ENCODE measurements around the gene ERCC3.

ERCC3 gene

DNA sequence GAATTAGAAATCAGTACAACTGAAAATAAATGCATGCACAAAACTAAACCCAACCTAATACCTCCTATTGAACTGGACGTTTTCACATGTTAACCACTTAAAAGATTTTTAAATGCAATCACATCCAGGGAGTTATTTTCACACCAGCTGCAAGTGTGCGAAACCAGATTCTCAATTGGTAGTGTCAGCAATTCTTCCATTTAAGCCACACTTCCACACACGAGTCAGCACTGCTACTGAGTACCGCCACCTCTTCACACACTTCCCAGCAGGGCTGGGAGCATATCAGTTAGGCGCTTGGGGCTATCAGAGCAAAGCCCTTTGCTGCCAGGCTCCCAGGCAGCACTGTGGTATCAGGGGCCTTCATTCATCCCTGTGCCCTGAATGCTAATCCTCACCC is 14.2 kb downstream of the ERCC3 start:
- no peak overlapping the region for H3K27ac ChIP-seq (ENCODE audit: low read depth, low read length)
- no peaks in the 10 kb centered on the region for H3K27me3 ChIP-seq (ENCODE audit: control insufficient read depth, insufficient read depth, low read length)
- no peak overlapping the region for H3K4me3 ChIP-seq (ENCODE audit: low read depth, low read length)
- peaks cover 98% of the 10 kb centered on the region for H3K36me3 ChIP-seq (ENCODE audit: control insufficient read depth, insufficient read depth, low read length)
- peaks cover 10% of the 10 kb centered on the region for H3K9me3 ChIP-seq (ENCODE audit: control insufficient read depth, insufficient read depth, low read length)
- no peak overlapping the region for H3K9ac ChIP-seq (ENCODE audit: low read depth, low read length)
- H3K4me1 ChIP-seq (ENCODE audit: control insufficient read depth, insufficient read depth, low read length), result no peaks in the 10 kb centered on the region

DNA sequence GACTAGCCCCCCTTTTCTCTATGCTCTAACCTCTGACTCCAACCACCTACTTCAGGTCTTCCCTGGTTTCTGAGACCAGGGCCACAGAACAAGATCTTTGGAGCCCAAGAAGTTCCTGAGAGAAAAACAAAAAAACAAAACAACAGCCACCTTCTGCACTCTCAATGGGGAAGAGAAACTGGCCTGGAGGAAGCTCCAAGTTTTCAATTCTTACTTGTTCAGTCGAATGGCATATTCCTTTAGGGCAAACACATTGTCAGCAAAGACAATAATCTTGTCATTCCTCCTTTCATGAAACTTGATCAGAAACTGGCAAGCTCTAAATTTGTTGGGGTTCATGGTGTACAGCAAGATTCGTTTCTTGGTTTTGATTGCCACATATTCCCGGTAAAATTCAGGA is 15.0 kb downstream of the ERCC3 start:
- H3K9ac ChIP-seq (ENCODE audit: low read depth, low read length), result no peak overlapping the region

DNA sequence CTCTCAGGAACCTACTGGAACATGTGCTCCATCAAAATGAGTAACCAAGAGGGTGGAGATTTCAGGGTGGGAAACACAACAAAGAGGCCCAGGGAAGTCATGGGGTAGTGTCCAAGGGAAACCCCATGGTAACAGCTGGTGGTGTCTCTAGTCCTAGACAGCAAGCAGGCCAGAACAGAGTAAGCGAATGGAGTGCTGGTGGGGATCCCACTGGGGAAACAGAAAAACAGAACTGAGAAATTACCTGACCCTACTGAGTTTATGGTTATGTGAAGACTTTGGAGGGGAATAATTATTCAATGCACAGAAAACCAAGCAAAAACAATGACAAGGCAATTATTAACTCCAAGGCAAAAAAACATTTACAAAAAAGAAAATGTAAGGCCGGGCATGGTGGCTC is 16.9 kb downstream of the ERCC3 start:
- H3K36me3 ChIP-seq (ENCODE audit: control insufficient read depth, insufficient read depth, low read length), result peaks cover 93% of the 10 kb centered on the region

More for the DNA sequence above, 15.0 kb downstream of the ERCC3 start:
- Histone ChIP-seq H3K9me3 (ENCODE audit: control insufficient read depth, insufficient read depth, low read length) (peaks cover 6% of the 10 kb centered on the region), H3K27me3 (ENCODE audit: control insufficient read depth, insufficient read depth, low read length) (no peaks in the 10 kb centered on the region), H3K4me1 (ENCODE audit: control insufficient read depth, insufficient read depth, low read length) (no peaks in the 10 kb centered on the region), H3K4me3 (ENCODE audit: low read depth, low read length) (no peak overlapping the region), H3K36me3 (ENCODE audit: control insufficient read depth, insufficient read depth, low read length) (peaks cover 97% of the 10 kb centered on the region), H3K27ac (ENCODE audit: low read depth, low read length) (no peak overlapping the region)

DNA sequence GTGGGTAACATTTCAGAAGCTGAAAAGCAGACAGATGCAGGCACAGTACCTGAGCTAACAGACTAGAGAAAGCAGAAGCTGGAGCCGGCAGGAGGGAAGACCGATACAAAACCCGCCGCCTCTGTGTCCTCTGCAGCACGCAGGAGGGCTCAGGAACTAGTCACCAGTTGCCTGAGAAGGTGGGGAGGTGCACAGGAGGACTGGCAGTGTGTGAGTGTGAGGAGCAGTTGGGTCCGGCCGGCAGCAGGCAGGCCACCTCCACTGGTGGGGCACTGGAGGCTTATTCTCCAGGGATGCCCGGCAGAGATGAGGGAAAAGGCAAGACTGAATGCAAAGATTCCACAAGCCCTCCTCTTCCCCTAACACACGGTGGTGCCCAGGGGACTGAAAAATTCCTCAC is 18.2 kb downstream of the ERCC3 start:
- H3K4me3 ChIP-seq (ENCODE audit: low read depth, low read length), result no peak overlapping the region
- peaks cover 93% of the 10 kb centered on the region for H3K36me3 ChIP-seq (ENCODE audit: control insufficient read depth, insufficient read depth, low read length)
- H3K4me1 ChIP-seq (ENCODE audit: control insufficient read depth, insufficient read depth, low read length), result no peaks in the 10 kb centered on the region
- no peak overlapping the region for H3K9ac ChIP-seq (ENCODE audit: low read depth, low read length)
- no peaks in the 10 kb centered on the region for H3K9me3 ChIP-seq (ENCODE audit: control insufficient read depth, insufficient read depth, low read length)
- H3K27ac ChIP-seq (ENCODE audit: low read depth, low read length), result no peak overlapping the region
- no peaks in the 10 kb centered on the region for H3K27me3 ChIP-seq (ENCODE audit: control insufficient read depth, insufficient read depth, low read length)

More for the DNA sequence above, 16.9 kb downstream of the ERCC3 start:
- no peaks in the 10 kb centered on the region for H3K9me3 ChIP-seq (ENCODE audit: control insufficient read depth, insufficient read depth, low read length)
- no peak overlapping the region for H3K4me3 ChIP-seq (ENCODE audit: low read depth, low read length)
- H3K27me3 ChIP-seq (ENCODE audit: control insufficient read depth, insufficient read depth, low read length), result no peaks in the 10 kb centered on the region
- no peak overlapping the region for H3K9ac ChIP-seq (ENCODE audit: low read depth, low read length)
- no peaks in the 10 kb centered on the region for H3K4me1 ChIP-seq (ENCODE audit: control insufficient read depth, insufficient read depth, low read length)
- H3K27ac ChIP-seq (ENCODE audit: low read depth, low read length), result no peak overlapping the region

DNA sequence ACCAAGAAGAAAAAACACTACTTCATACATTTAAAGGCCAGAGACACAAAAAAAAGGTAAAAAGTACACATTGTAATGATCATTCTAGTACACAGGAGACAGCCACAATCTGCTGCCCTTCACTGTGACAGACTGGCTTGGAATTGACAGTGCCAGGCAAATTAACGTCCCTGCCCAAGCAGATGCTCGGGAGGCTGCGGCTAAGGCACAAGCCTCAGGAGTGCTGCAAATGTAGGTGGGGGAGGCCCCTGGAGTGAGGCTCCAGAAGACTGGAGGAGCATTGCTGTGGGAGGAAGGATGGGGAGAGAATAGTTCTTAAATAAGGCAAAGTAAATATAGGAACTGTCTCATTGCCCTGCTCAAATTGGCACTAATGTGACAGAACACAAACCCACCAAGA is 18.6 kb downstream of the ERCC3 start:
- H3K27ac ChIP-seq (ENCODE audit: low read depth, low read length), result no peak overlapping the region
- H3K9me3 ChIP-seq (ENCODE audit: control insufficient read depth, insufficient read depth, low read length), result no peaks in the 10 kb centered on the region
- no peaks in the 10 kb centered on the region for H3K27me3 ChIP-seq (ENCODE audit: control insufficient read depth, insufficient read depth, low read length)
- no peak overlapping the region for H3K9ac ChIP-seq (ENCODE audit: low read depth, low read length)
- no peak overlapping the region for H3K4me3 ChIP-seq (ENCODE audit: low read depth, low read length)
- H3K4me1 ChIP-seq (ENCODE audit: control insufficient read depth, insufficient read depth, low read length), result no peaks in the 10 kb centered on the region
- H3K36me3 ChIP-seq (ENCODE audit: control insufficient read depth, insufficient read depth, low read length), result peaks cover 93% of the 10 kb centered on the region

DNA sequence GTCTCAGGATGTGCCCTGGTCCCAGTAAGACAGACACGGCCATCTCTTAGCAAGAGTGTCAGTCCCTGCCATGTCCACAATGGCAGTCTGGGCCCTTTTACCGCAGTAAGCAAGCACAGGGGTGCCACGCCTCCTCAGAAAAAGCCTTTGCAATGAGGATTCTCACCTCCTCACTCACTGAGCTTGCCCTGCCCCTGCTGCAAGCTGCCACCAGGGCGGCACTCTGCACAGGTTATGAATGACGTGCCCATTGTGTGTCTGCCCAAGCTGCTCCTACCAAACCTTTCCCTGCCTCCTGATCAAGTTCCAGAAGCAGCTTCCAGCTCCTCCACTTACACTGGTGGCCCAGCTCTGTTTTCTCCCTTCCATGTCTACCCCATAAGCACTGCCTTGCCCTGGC is 23.3 kb downstream of the ERCC3 start:
- Histone ChIP-seq H3K27me3 (ENCODE audit: control insufficient read depth, insufficient read depth, low read length) (no peaks in the 10 kb centered on the region), H3K4me3 (ENCODE audit: low read depth, low read length) (no peak overlapping the region), H3K27ac (ENCODE audit: low read depth, low read length) (no peak overlapping the region), H3K4me1 (ENCODE audit: control insufficient read depth, insufficient read depth, low read length) (no peaks in the 10 kb centered on the region), H3K9me3 (ENCODE audit: control insufficient read depth, insufficient read depth, low read length) (peaks cover 4% of the 10 kb centered on the region; the same call in 1 of the 2 replicates), H3K9ac (ENCODE audit: low read depth, low read length) (no peak overlapping the region), H3K36me3 (ENCODE audit: control insufficient read depth, insufficient read depth, low read length) (peaks cover 81% of the 10 kb centered on the region)

DNA sequence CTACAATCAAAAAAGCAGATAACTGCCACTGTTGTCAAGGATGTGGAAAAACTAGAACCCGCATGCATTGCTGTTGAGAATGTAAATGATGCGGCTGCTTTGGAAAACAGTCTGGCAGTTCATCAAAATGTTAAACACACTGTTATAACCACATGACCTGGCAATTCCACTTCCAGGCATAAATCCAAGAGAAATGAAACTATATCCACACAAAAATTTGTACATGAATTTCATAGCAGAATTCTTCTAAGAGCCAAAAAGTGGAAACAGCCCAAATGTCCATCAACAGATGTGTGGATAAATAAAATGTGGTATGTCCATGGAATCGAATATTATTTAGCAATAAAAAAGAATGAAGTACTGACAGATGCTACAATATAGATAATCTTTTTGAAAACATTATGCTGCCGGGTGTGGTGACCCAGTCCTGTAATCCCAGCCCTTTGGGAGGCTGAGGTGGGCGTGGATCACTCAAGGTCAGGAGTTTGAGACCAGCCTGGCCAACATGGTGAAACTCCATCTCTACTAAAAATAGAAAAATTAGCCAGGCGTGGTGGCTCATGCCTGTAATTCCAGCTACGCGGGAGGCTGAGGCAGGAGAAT is 32.0 kb downstream of the ERCC3 start:
- H3K9me3 ChIP-seq (ENCODE audit: control insufficient read depth, insufficient read depth, low read length), result no peaks in the 10 kb centered on the region
- H3K36me3 ChIP-seq (ENCODE audit: control insufficient read depth, insufficient read depth, low read length), result peaks cover 56% of the 10 kb centered on the region
- H3K27ac ChIP-seq (ENCODE audit: low read depth, low read length), result no peak overlapping the region
- H3K27me3 ChIP-seq (ENCODE audit: control insufficient read depth, insufficient read depth, low read length), result no peaks in the 10 kb centered on the region
- H3K4me1 ChIP-seq (ENCODE audit: control insufficient read depth, insufficient read depth, low read length), result no peaks in the 10 kb centered on the region
- H3K4me3 ChIP-seq (ENCODE audit: low read depth, low read length), result no peak overlapping the region
- H3K9ac ChIP-seq (ENCODE audit: low read depth, low read length), result no peak overlapping the region

DNA sequence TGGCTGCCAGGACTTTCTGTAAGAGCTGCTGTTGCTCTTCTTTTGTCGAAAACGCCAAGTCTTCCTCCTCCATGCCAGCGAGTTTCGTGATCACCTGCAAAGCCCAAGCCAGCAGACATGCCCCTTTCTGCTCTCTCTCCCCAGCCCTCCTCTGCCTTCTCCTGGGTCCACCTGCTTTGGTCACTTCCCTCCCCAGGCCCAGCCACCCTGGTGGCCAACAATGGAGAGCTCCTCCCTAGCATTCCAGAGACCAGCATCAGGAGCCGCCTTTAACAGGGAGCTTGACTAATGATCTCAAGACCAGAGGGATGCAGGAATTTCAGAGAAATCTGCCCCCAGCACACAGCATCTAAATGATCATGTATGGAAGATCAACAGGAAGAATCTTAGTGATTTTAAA is 34.6 kb downstream of the ERCC3 start:
- no peaks in the 10 kb centered on the region for H3K9me3 ChIP-seq (ENCODE audit: control insufficient read depth, insufficient read depth, low read length)
- no peak overlapping the region for H3K27ac ChIP-seq (ENCODE audit: low read depth, low read length)
- no peaks in the 10 kb centered on the region for H3K4me1 ChIP-seq (ENCODE audit: control insufficient read depth, insufficient read depth, low read length)
- H3K27me3 ChIP-seq (ENCODE audit: control insufficient read depth, insufficient read depth, low read length), result no peaks in the 10 kb centered on the region
- no peak overlapping the region for H3K9ac ChIP-seq (ENCODE audit: low read depth, low read length)
- no peak overlapping the region for H3K4me3 ChIP-seq (ENCODE audit: low read depth, low read length)
- peaks cover 59% of the 10 kb centered on the region for H3K36me3 ChIP-seq (ENCODE audit: control insufficient read depth, insufficient read depth, low read length)

DNA sequence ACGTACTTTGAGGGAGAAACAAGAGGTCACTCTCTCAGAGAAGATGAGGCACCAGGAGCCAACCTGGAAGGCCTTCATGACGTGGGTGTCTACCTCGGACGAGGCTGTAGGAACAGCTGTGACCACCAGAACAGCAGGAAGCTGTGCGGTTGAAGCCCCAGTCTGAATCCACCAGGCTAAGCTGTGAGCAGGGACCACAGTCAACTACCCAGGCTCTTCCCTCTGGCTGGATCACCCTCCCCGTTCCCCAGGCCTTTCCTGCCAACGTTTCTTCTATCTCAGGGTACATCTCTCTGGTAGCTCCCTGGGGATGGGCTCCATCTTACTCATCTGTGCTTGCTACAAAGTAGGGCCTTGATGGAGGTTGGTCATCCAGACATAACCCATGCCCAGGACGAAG is 37.1 kb downstream of the ERCC3 start:
- H3K27ac ChIP-seq (ENCODE audit: low read depth, low read length), result no peak overlapping the region
- no peaks in the 10 kb centered on the region for H3K27me3 ChIP-seq (ENCODE audit: control insufficient read depth, insufficient read depth, low read length)
- H3K36me3 ChIP-seq (ENCODE audit: control insufficient read depth, insufficient read depth, low read length), result peaks cover 55% of the 10 kb centered on the region
- H3K9me3 ChIP-seq (ENCODE audit: control insufficient read depth, insufficient read depth, low read length), result no peaks in the 10 kb centered on the region
- no peaks in the 10 kb centered on the region for H3K4me1 ChIP-seq (ENCODE audit: control insufficient read depth, insufficient read depth, low read length)
- no peak overlapping the region for H3K4me3 ChIP-seq (ENCODE audit: low read depth, low read length)
- H3K9ac ChIP-seq (ENCODE audit: low read depth, low read length), result no peak overlapping the region

DNA sequence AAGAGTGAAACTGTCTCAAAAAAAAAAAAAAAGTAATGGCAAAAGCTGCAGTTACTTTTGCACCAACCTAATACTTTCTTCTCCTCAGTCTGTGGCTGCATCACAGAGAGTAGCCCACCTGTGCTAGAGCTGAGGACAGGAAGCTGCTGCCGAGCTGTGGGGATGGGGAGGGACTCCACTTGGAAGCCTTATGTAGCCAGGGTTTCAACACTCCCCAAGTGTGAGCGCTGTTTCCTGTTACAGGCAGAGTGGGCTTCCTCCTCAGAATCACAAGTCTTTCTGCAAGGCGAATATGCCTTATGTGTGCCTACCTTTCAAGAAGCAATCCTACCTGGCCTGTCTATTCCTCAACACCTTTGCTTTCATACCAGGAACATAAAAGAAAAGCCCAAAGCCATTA is 37.6 kb downstream of the ERCC3 start:
- no peaks in the 10 kb centered on the region for H3K27me3 ChIP-seq (ENCODE audit: control insufficient read depth, insufficient read depth, low read length)
- peaks cover 51% of the 10 kb centered on the region for H3K36me3 ChIP-seq (ENCODE audit: control insufficient read depth, insufficient read depth, low read length)
- no peak overlapping the region for H3K4me3 ChIP-seq (ENCODE audit: low read depth, low read length)
- H3K27ac ChIP-seq (ENCODE audit: low read depth, low read length), result no peak overlapping the region
- H3K4me1 ChIP-seq (ENCODE audit: control insufficient read depth, insufficient read depth, low read length), result no peaks in the 10 kb centered on the region
- no peaks in the 10 kb centered on the region for H3K9me3 ChIP-seq (ENCODE audit: control insufficient read depth, insufficient read depth, low read length)
- no peak overlapping the region for H3K9ac ChIP-seq (ENCODE audit: low read depth, low read length)

DNA sequence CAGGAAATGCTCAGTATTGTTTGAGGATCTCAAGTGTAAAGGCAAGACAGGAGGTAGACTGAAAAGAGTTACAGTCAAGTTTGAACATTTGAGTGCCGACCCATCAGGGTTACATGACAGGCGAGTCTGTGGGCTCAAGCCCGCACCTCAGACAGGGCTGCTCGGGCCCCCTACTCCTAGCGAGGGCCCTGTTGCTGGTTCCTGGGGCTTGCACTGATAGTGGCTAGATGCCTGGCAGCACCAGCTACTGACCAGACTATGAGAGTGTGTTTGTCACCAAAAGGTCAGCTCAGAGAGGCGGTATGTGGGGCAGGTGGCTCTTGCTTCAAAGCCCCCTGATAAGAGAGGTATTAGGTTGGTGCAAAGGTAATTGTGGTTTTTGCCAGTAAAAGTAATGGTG is 38.2 kb downstream of the ERCC3 start:
- no peak overlapping the region for H3K4me3 ChIP-seq (ENCODE audit: low read depth, low read length)
- peaks cover 44% of the 10 kb centered on the region for H3K36me3 ChIP-seq (ENCODE audit: control insufficient read depth, insufficient read depth, low read length)
- H3K9ac ChIP-seq (ENCODE audit: low read depth, low read length), result no peak overlapping the region
- peak overlapping the region; percentile 5 for H3K27ac ChIP-seq (ENCODE audit: low read depth, low read length)
- H3K9me3 ChIP-seq (ENCODE audit: control insufficient read depth, insufficient read depth, low read length), result no peaks in the 10 kb centered on the region
- H3K4me1 ChIP-seq (ENCODE audit: control insufficient read depth, insufficient read depth, low read length), result no peaks in the 10 kb centered on the region
- no peaks in the 10 kb centered on the region for H3K27me3 ChIP-seq (ENCODE audit: control insufficient read depth, insufficient read depth, low read length)

DNA sequence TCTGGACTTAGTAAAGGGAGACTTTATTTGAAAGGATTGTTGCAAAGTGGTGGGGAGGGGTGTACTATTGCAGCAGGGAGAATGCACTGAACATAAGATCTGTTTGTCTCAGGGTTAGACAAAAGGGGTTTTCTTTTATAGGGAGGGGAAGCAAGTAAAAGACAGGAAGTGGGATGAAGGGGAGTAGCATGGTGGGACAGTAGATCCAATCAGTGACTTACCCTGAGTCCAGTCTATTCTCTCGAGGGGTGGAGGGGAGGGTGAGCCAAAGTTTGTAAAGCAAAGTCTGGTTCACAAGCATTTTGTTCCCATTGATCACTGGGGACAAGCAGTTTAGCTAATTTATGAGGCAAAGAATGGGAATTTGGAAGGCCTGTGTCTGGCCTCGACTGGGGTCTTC is 38.8 kb downstream of the ERCC3 start:
- Histone ChIP-seq H3K9ac (ENCODE audit: low read depth, low read length) (no peak overlapping the region), H3K4me3 (ENCODE audit: low read depth, low read length) (no peak overlapping the region), H3K27ac (ENCODE audit: low read depth, low read length) (no peak overlapping the region), H3K9me3 (ENCODE audit: control insufficient read depth, insufficient read depth, low read length) (no peaks in the 10 kb centered on the region), H3K4me1 (ENCODE audit: control insufficient read depth, insufficient read depth, low read length) (no peaks in the 10 kb centered on the region), H3K27me3 (ENCODE audit: control insufficient read depth, insufficient read depth, low read length) (no peaks in the 10 kb centered on the region), H3K36me3 (ENCODE audit: control insufficient read depth, insufficient read depth, low read length) (peaks cover 39% of the 10 kb centered on the region)

Data from HUES48 (cell line).